HEK293T (cell line): ENCODE measurements around the gene ZNF492.
"Not testable (repeated sequence)": the region's sequence is repeated elsewhere in the genome, so short reads cannot be mapped to it uniquely, and the experiment has no call there.

Source experiments
- CTCF ChIA-PET: fragments of 350-600 bp; formaldehyde crosslinking; extraction: SDS; loops from one replicate; lab custom pipeline; 2021; ENCODE audit warnings: antibody characterized with exemption, inconsistent platforms; lab: Yijun Ruan, JAX
- POLR2A ChIA-PET: fragments of 350-600 bp; formaldehyde crosslinking; extraction: SDS; loops from one replicate; lab custom pipeline; 2020; ENCODE audit warnings: antibody characterized with exemption, inconsistent platforms; lab: Yijun Ruan, JAX
- DNase-seq: peaks from one replicate; pipeline ENCODE4 v3.0.0; 2012; ENCODE audit warnings: mixed read lengths; ENCODE audit errors: extremely low spot score
- ARNT ChIP-seq: fragments of 450-650 bp; IDR thresholded peaks from 2 replicates; pipeline ENCODE4 v1.6.1; 2017; ENCODE audit warnings: mild to moderate bottlenecking
- BHLHE40 ChIP-seq: fragments of 450-650 bp; IDR thresholded peaks from 2 replicates; pipeline ENCODE4 v1.6.1; 2016; ENCODE audit warnings: mild to moderate bottlenecking, moderate library complexity, borderline replicate concordance
- CTBP1 ChIP-seq: fragments of 450-650 bp; IDR thresholded peaks from 2 replicates; pipeline ENCODE4 v1.6.1; 2016; ENCODE audit warnings: borderline replicate concordance
- ELF4 ChIP-seq: fragments of 450-650 bp; IDR thresholded peaks from 2 replicates; pipeline ENCODE4 v1.6.1; 2017; ENCODE audit warnings: antibody characterized with exemption
- FOXA1 ChIP-seq: fragments of 450-650 bp; IDR thresholded peaks from 2 replicates; pipeline ENCODE4 v1.6.1; 2016; ENCODE audit warnings: mild to moderate bottlenecking
- FOXK2 ChIP-seq: fragments of 450-650 bp; IDR thresholded peaks from 2 replicates; pipeline ENCODE4 v1.6.1; 2016; ENCODE audit warnings: mild to moderate bottlenecking
- FOXM1 ChIP-seq: fragments of 450-650 bp; IDR thresholded peaks from 2 replicates; pipeline ENCODE4 v1.6.1; 2017; ENCODE audit warnings: mild to moderate bottlenecking, borderline replicate concordance
- HDGF ChIP-seq: fragments of 450-650 bp; IDR thresholded peaks from 2 replicates; pipeline ENCODE4 v1.6.1; 2017; ENCODE audit warnings: antibody characterized with exemption, borderline replicate concordance
- L3MBTL2 ChIP-seq: fragments of 450-650 bp; conservative IDR thresholded peaks from 2 replicates; pipeline ENCODE4 v1.6.1; 2016; ENCODE audit warnings: mild to moderate bottlenecking
- LEF1 ChIP-seq: fragments of 450-650 bp; IDR thresholded peaks from 2 replicates; pipeline ENCODE4 v1.6.1; 2017; ENCODE audit warnings: mild to moderate bottlenecking, borderline replicate concordance
- NFRKB ChIP-seq: fragments of 450-650 bp; IDR thresholded peaks from 2 replicates; pipeline ENCODE4 v1.6.1; 2016; ENCODE audit warnings: mild to moderate bottlenecking, moderate library complexity
- PKNOX1 ChIP-seq: fragments of 450-650 bp; IDR thresholded peaks from 2 replicates; pipeline ENCODE4 v1.6.1; 2016
- SP1 ChIP-seq: fragments of 450-650 bp; IDR thresholded peaks from 2 replicates; pipeline ENCODE4 v1.6.1; 2017
- SUZ12 ChIP-seq: fragments of 450-650 bp; IDR thresholded peaks from 2 replicates; pipeline ENCODE4 v1.6.1; 2016; ENCODE audit warnings: mild to moderate bottlenecking
- TARDBP ChIP-seq: fragments of 450-650 bp; IDR thresholded peaks from 2 replicates; pipeline ENCODE4 v1.6.1; 2016
- ZNF384 ChIP-seq: fragments of 450-650 bp; IDR thresholded peaks from 2 replicates; pipeline ENCODE4 v1.6.1; 2016

Gene ZNF492

GRCh38 chr19:22616659-22617058 lies 17.5 kb upstream of the ZNF492 start:
- TF ChIP-seq SP1 = no peak
- no peak for TF ChIP-seq BHLHE40
- ChIA-PET POLR2A (no interaction called here), CTCF (no interaction called here)
- DNase-seq = no peak

- DNase-seq, CTCF ChIA-PET, POLR2A ChIA-PET: not testable (repeated sequence)
Measured at GRCh38 chr19:22617181-22617580, 16.9 kb upstream of the ZNF492 start.

- POLR2A ChIA-PET = no interaction called here
- DNase-seq = no peak
- no peak for TF ChIP-seq CTBP1
- TF ChIP-seq FOXM1 = no peak
- TF ChIP-seq ZNF384 = no peak
- no peak for TF ChIP-seq LEF1
- TF ChIP-seq HDGF = no peak
- no peak for TF ChIP-seq SUZ12
- TF ChIP-seq NFRKB = no peak
- no peak for TF ChIP-seq SP1
- TF ChIP-seq L3MBTL2 = no peak
- TF ChIP-seq TARDBP = no peak
- no peak for TF ChIP-seq ARNT
- CTCF ChIA-PET = no interaction called here
Measured at GRCh38 chr19:22617614-22618320, 16.4 kb upstream of the ZNF492 start.

- TF ChIP-seq ELF4 (no peak), FOXM1 (no peak), FOXA1 (no peak), SUZ12 (no peak), BHLHE40 (no peak), PKNOX1 (no peak), LEF1 (no peak), ARNT (no peak), FOXK2 (no peak), CTBP1 (no peak), HDGF (no peak), ZNF384 (no peak), TARDBP (no peak), SP1 (no peak), NFRKB (no peak), L3MBTL2 (no peak)
- CTCF ChIA-PET = no interaction called here
- no peak for DNase-seq
- POLR2A ChIA-PET = no interaction called here
Measured at GRCh38 chr19:22619371-22619770, 14.8 kb upstream of the ZNF492 start.

DNA sequence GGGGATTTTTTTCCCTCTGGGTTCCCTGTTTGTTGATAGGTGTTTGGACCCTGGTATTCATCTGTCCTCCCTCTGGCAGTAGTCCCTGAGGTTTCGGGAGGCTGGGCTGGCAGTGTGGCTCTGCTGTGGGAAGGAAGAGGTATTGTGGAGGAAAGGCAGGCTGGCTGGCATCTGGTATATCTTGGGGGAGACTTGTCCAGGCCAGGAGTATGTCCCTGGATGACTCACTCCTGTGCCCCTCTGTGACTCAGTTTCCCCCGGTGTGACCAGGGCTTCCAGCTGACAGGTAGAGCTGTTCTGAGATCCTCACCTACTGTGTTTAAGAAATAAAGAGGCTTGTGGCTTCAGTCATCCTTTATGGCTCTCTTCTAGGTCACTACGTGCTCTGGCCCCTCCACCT lies 14.2 kb upstream of the ZNF492 start:
- no peak for DNase-seq
- CTCF ChIA-PET = no interaction called here
- TF ChIP-seq PKNOX1 = no peak
- POLR2A ChIA-PET = no interaction called here

- ChIA-PET POLR2A (no interaction called here), CTCF (no interaction called here)
- no peak for TF ChIP-seq HDGF
- TF ChIP-seq CTBP1 = no peak
- no peak for TF ChIP-seq L3MBTL2
- TF ChIP-seq SP1 = no peak
- TF ChIP-seq BHLHE40 = no peak
- DNase-seq = no peak
Measured at GRCh38 chr19:22620401-22620800, 13.7 kb upstream of the ZNF492 start.

DNA sequence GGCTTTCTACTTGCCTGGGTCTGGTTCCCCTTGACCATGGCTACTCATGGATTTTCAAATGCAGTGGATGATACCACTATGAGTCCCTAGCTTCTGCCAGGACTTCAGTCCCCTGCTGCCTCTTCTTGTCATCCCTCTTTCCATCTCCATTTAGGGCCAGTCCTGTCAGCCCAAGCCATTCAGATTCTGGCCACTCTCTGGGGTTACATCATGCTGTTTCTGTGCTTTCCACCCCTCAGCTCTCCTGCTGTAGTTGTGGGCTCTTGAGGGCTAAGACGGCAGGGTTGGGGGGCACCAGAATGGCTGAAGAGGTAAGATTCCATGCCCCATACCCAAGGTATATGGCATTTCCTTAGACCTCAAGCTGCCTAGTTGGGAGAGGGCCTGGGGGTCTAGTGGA lies 13.2 kb upstream of the ZNF492 start:
- CTCF ChIA-PET = no interaction called here
- TF ChIP-seq NFRKB (no peak), L3MBTL2 (no peak), PKNOX1 (no peak), LEF1 (no peak), FOXA1 (no peak), ZNF384 (no peak), FOXK2 (no peak), FOXM1 (no peak), ARNT (no peak)
- POLR2A ChIA-PET = no interaction called here
- no peak for DNase-seq
